Panc1 (cell line): ENCODE measurements around the gene SPINK9. TPM values are rescaled to one million over a fixed set of nuclear protein-coding genes. Genes with fewer than 3 reads are reported as not detected.

Source experiments
- ATAC-seq: fragments of 200-7000 bp; cut with Tn5 transposase; 2 replicates; pipeline ENCODE4 v1.9.1; 2020; ENCODE audit warnings: mild to moderate bottlenecking, moderate library complexity
- BruUV-seq: library from RNA; stranded (reverse); fragments of 400-500 nt; replicated peaks from 2 replicates; lab custom pipeline; 2021; lab: Mats Ljungman, UMichigan
- CTCF ChIA-PET: fragments of 300-600 bp; sonication (Branson Sonifier 250); formaldehyde crosslinking; loops from one replicate; lab custom pipeline; 2022; ENCODE audit warnings: antibody characterized with exemption; lab: Charles Lee
- POLR2A ChIA-PET: fragments of 300-600 bp; sonication (Branson Sonifier 250); formaldehyde crosslinking; loops from one replicate; lab custom pipeline; 2022; ENCODE audit warnings: antibody characterized with exemption; lab: Charles Lee
- DNase-seq: peaks from one replicate; pipeline ENCODE4 v3.0.0-alpha.2; 2010; ENCODE audit warnings: low read depth, low spot score
- H3K27ac ChIP-seq: 2 replicates; pipeline ENCODE4 v1.5.1; 2011; ENCODE audit warnings: mild to moderate bottlenecking, low read length, inconsistent platforms
- H3K27me3 ChIP-seq: fragments of 200-500 bp; sonication (Bioruptor generic); 2 replicates; pipeline ENCODE4 v1.6.0; 2014; ENCODE audit warnings: low read length, inconsistent platforms; ENCODE audit not compliant: control insufficient read depth, insufficient read depth
- H3K36me3 ChIP-seq: fragments of 200-500 bp; sonication (Bioruptor generic); 2 replicates; pipeline ENCODE4 v1.5.1; 2014; ENCODE audit warnings: inconsistent platforms, mild to moderate bottlenecking, low read length, moderate library complexity; ENCODE audit not compliant: control insufficient read depth, insufficient read depth
- H3K4me1 ChIP-seq: 2 replicates; pipeline ENCODE4 v1.5.1; 2011; ENCODE audit warnings: inconsistent platforms, mild to moderate bottlenecking, low read length, moderate library complexity; ENCODE audit not compliant: control insufficient read depth, insufficient read depth
- H3K4me3 ChIP-seq, 2 experiments: 2 replicates each; pipeline ENCODE4 v1.5.1; 2011 to 2012; ENCODE audit warnings: low read depth in 2 of 2, low read length in 2 of 2, mild to moderate bottlenecking in 2 of 2, inconsistent platforms in 1 of 2, moderate library complexity in 1 of 2
- H3K9me3 ChIP-seq: fragments of 200-500 bp; sonication (Bioruptor generic); 2 replicates; pipeline ENCODE4 v1.5.1; 2014; ENCODE audit warnings: low read depth, mild to moderate bottlenecking, inconsistent platforms, low read length, moderate library complexity; ENCODE audit not compliant: control insufficient read depth, insufficient read depth
- CTCF ChIP-seq: fragments of 450-650 bp; IDR thresholded peaks from 2 replicates; pipeline ENCODE4 v1.5.1; 2017; ENCODE audit warnings: mild to moderate bottlenecking
- POLR2AphosphoS5 ChIP-seq: IDR thresholded peaks from 2 replicates; pipeline ENCODE4 v1.6.1; 2012; ENCODE audit warnings: mild to moderate bottlenecking, low read depth, low read length, moderate library complexity
- SIN3A ChIP-seq: IDR thresholded peaks from 2 replicates; pipeline ENCODE4 v1.6.1; 2012; ENCODE audit warnings: low read depth, mild to moderate bottlenecking, low read length, moderate library complexity, borderline replicate concordance; ENCODE audit not compliant: insufficient read depth
- TCF7L2 ChIP-seq: IDR thresholded peaks from 2 replicates; pipeline ENCODE4 v1.6.1; 2011; ENCODE audit warnings: mild to moderate bottlenecking, low read depth, low read length, inconsistent platforms
- in situ Hi-C: cut with HindIII; loops from 2 replicates; pipeline ENCODE4 v1.10.0; 2016; ENCODE audit warnings: low sequenced_read_pairs, low pct_unique_long_range_greater_than_20kb
- intact Hi-C: fragments of 100-400 bp; cut with micrococcal nuclease; formaldehyde crosslinking; loops from one replicate; pipeline ENCODE4 v1.10.0; 2022; ENCODE audit not compliant: unreplicated experiment
- total RNA-seq: library from RNA; stranded (reverse); gene quantifications from one replicate; pipeline ENCODE4 v1.2.1, GENCODE V29; 2021; ENCODE audit not compliant: unreplicated experiment
- TF ChIP-seq, protein P1 (sequence below), 2 experiments: IDR thresholded peaks; 2 replicates each; pipeline ENCODE4 v1.6.1; 2011 to 2012; ENCODE audit warnings: low read depth in 2 of 2, control low read depth in 1 of 2, low read length in 1 of 2, mild to moderate bottlenecking in 1 of 2, moderate library complexity in 1 of 2; ENCODE audit not compliant: insufficient read depth in 1 of 2

SPINK9 gene
- total RNA-seq, 1 experiment from 2014 or later, result not detected

DNA sequence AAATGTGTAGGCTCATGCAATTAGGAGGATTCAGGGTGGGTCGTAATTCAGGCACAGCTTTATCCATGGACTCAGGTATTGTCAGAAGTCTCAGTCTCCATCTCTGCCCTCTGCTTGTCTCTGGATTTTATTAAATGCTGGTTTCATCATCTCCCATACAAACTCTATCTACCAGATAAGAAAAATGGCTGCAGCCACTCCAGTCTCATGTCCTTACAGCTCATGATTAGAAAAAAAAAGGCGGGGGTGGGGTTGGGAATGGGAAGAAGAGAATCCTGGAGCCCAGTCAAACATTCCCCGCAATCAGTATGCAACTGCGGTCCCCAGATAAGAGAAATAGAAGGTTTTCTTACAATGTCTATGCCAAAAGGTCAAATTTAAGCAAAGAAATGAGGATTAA is 40.8 kb downstream of the SPINK9 start:
- no peak overlapping the region for H3K4me3 ChIP-seq
- H3K9me3 ChIP-seq, result no peaks in the 10 kb centered on the region
- ChIA-PET CTCF (interaction anchor here (0.6 kb wide), 1 partner anchor 96 kb away, joined by 3 read pairs; no protein-coding TSS in a partner anchor), POLR2A (no interaction called here)
- intact Hi-C loops (no loop called here), in situ Hi-C loops (no loop called here)
- no TSS peak for BruUV-seq
- no peaks in the 10 kb centered on the region for H3K4me1 ChIP-seq
- ATAC-seq (no peak), DNase-seq (no peak)
- no peak overlapping the region for H3K27ac ChIP-seq
- no peak for TF ChIP-seq SIN3A
- TF ChIP-seq, protein P1, sequence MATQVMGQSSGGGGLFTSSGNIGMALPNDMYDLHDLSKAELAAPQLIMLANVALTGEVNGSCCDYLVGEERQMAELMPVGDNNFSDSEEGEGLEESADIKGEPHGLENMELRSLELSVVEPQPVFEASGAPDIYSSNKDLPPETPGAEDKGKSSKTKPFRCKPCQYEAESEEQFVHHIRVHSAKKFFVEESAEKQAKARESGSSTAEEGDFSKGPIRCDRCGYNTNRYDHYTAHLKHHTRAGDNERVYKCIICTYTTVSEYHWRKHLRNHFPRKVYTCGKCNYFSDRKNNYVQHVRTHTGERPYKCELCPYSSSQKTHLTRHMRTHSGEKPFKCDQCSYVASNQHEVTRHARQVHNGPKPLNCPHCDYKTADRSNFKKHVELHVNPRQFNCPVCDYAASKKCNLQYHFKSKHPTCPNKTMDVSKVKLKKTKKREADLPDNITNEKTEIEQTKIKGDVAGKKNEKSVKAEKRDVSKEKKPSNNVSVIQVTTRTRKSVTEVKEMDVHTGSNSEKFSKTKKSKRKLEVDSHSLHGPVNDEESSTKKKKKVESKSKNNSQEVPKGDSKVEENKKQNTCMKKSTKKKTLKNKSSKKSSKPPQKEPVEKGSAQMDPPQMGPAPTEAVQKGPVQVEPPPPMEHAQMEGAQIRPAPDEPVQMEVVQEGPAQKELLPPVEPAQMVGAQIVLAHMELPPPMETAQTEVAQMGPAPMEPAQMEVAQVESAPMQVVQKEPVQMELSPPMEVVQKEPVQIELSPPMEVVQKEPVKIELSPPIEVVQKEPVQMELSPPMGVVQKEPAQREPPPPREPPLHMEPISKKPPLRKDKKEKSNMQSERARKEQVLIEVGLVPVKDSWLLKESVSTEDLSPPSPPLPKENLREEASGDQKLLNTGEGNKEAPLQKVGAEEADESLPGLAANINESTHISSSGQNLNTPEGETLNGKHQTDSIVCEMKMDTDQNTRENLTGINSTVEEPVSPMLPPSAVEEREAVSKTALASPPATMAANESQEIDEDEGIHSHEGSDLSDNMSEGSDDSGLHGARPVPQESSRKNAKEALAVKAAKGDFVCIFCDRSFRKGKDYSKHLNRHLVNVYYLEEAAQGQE (IDR thresholded peaks at IDR 0.05; ENCODE audit: insufficient read depth in 1 of 2, low read depth in 2 of 2, low read length in 1 of 2), result no peak
- TF ChIP-seq TCF7L2, result no peak
- TF ChIP-seq CTCF, result no peak
- TF ChIP-seq POLR2AphosphoS5, result no peak
- H3K36me3 ChIP-seq, result no peaks in the 10 kb centered on the region; the same call in 1 of the 2 replicates
- no peaks in the 10 kb centered on the region for H3K27me3 ChIP-seq

- H3K9me3 ChIP-seq, result no peaks in the 10 kb centered on the region
- DNase-seq, result no peak
- H3K4me3 ChIP-seq, result no peak overlapping the region
- ChIA-PET CTCF (no interaction called here), POLR2A (no interaction called here)
- no peak for ATAC-seq
- no peak overlapping the region for H3K27ac ChIP-seq
- peaks cover 3% of the 10 kb centered on the region; the same call in 1 of the 2 replicates for H3K4me1 ChIP-seq
- no peaks in the 10 kb centered on the region; the same call in 1 of the 2 replicates for H3K36me3 ChIP-seq
- in situ Hi-C loops, result no loop called here
- no TSS peak for BruUV-seq
- TF ChIP-seq POLR2AphosphoS5 (no peak), TCF7L2 (no peak), CTCF (no peak), SIN3A (no peak)
- TF ChIP-seq, protein P1 (IDR thresholded peaks at IDR 0.05; ENCODE audit: insufficient read depth in 1 of 2, low read depth in 2 of 2, low read length in 1 of 2), result no peak
- H3K27me3 ChIP-seq, result no peaks in the 10 kb centered on the region
- intact Hi-C loops, result no loop called here
Measured at GRCh38 chr5:148378670-148379069, 43.3 kb downstream of the SPINK9 start.
